Esophagus (tissue), 2 donors: Measurements from ENCODE around the gene GUCD1. TPM values are rescaled to one million over a fixed set of nuclear protein-coding genes. Genes with fewer than 3 reads are reported as not detected.
A peak's percentile ranks its signal among the peaks of the same experiment; 100 is the strongest.
"Not testable (repeated sequence)": the region's sequence is repeated elsewhere in the genome, so short reads cannot be mapped to it uniquely, and the experiment has no call there.

Source experiments
- H3K27ac ChIP-seq, 2 donors: one replicate each; pipeline ENCODE4 v1.5.1; 2013; ENCODE audit warnings: low read depth in 2 of 2, mild to moderate bottlenecking in 2 of 2, inconsistent platforms in 1 of 2, low read length in 1 of 2, moderate library complexity in 1 of 2
- H3K27me3 ChIP-seq, 2 donors: one replicate each; pipeline ENCODE4 v1.6.1; 2013; ENCODE audit warnings: low read length in 2 of 2, control low read depth in 1 of 2, mild to moderate bottlenecking in 1 of 2; ENCODE audit not compliant: insufficient read depth in 2 of 2, control insufficient read depth in 1 of 2
- H3K36me3 ChIP-seq, 2 donors: one replicate each; pipeline ENCODE4 v1.6.1; 2013; ENCODE audit warnings: low read length in 1 of 2; ENCODE audit not compliant: control insufficient read depth in 2 of 2, insufficient read depth in 2 of 2
- H3K4me1 ChIP-seq, 2 donors: one replicate each; pipeline ENCODE4 v1.6.1; 2013; ENCODE audit warnings: low read length in 1 of 2; ENCODE audit not compliant: control insufficient read depth in 2 of 2, insufficient read depth in 2 of 2
- H3K4me3 ChIP-seq, 2 donors: one replicate each; pipeline ENCODE4 v1.5.1; 2013; ENCODE audit warnings: low read length in 2 of 2, mild to moderate bottlenecking in 2 of 2, low read depth in 1 of 2, moderate library complexity in 1 of 2
- H3K9me3 ChIP-seq, 2 donors: one replicate each; pipeline ENCODE4 v1.6.1; 2013; ENCODE audit warnings: mild to moderate bottlenecking in 2 of 2, low read depth in 1 of 2, low read length in 1 of 2, moderate library complexity in 1 of 2; ENCODE audit not compliant: control insufficient read depth in 2 of 2, insufficient read depth in 1 of 2
- WGBS, 2 donors: extraction: QIAGEN DNeasy Blood & Tissue Kit; methylation state at CpG; one replicate each; pipeline ENCODE4 v1.1.7; 2013; 5-methylcytosine and 5-hydroxymethylcytosine counted together
- polyA plus RNA-seq, 2 donors: library from polyadenylated mRNA; stranded (reverse); fragments of 200-250 nt; gene quantifications; one replicate each; pipeline ENCODE4 v1.2.3, GENCODE V29; 2013
- donor health status: healthy with polysubstance abuse.
- donor health status: Bipolar disorder and iron deficiency.

The GUCD1 gene
- polyA plus RNA-seq, 2 donors = 50.4 to 62.9 TPM

GRCh38 chr22:24595863-24596262, 40.9 kb upstream of the GUCD1 start:
- Histone ChIP-seq H3K4me3 (no peak overlapping the region), H3K36me3 (no peaks in the 10 kb centered on the region), H3K27me3 (no peaks in the 10 kb centered on the region), H3K4me1 (peaks cover 0 to 23% of the 10 kb centered on the region in 2 donors), H3K9me3 (peaks cover 0 to 2% of the 10 kb centered on the region in 2 donors), H3K27ac (no peak overlapping the region)
- 93 to 94% methylated on average over 4 of the region's 4 CpGs for WGBS, 2 donors

- Histone ChIP-seq H3K4me3 (no peak overlapping the region), H3K4me1 (peaks cover 0 to 20% of the 10 kb centered on the region in 2 donors), H3K27ac (no peak overlapping the region), H3K9me3 (peaks cover 0 to 2% of the 10 kb centered on the region in 2 donors), H3K36me3 (no peaks in the 10 kb centered on the region), H3K27me3 (no peaks in the 10 kb centered on the region)
- WGBS, 2 donors = 88 to 90% methylated on average over 6 of the region's 6 CpGs
Observed at GRCh38 chr22:24595228-24595627, 40.3 kb upstream of the GUCD1 start.

- H3K36me3 ChIP-seq = no peaks in the 10 kb centered on the region
- no peak overlapping the region for H3K4me3 ChIP-seq
- WGBS, 2 donors = 52 to 56% methylated on average over 7 of the region's 7 CpGs
- H3K9me3 ChIP-seq = peaks cover 0 to 2% of the 10 kb centered on the region in 2 donors
- H3K27me3 ChIP-seq = no peaks in the 10 kb centered on the region
- peak overlapping the region in 1 of 2 donors; percentile 8 for H3K27ac ChIP-seq
- peaks cover 0 to 20% of the 10 kb centered on the region in 2 donors for H3K4me1 ChIP-seq
Observed at GRCh38 chr22:24594569-24595120, 39.7 kb upstream of the GUCD1 start.

- Histone ChIP-seq H3K9me3 (peaks cover 0 to 2% of the 10 kb centered on the region in 2 donors), H3K4me3 (no peak overlapping the region), H3K4me1 (peaks cover 0 to 17% of the 10 kb centered on the region in 2 donors), H3K27ac (peak overlapping the region in 1 of 2 donors; percentile 44), H3K36me3 (no peaks in the 10 kb centered on the region), H3K27me3 (no peaks in the 10 kb centered on the region)
- WGBS, 2 donors = 55 to 57% methylated on average over 16 of the region's 16 CpGs
Observed at GRCh38 chr22:24593836-24594568, 39.1 kb upstream of the GUCD1 start.

GRCh38 chr22:24593559-24593835, 38.6 kb upstream of the GUCD1 start:
- H3K4me3 ChIP-seq, H3K27me3 ChIP-seq: not testable (repeated sequence)

GRCh38 chr22:24592851-24593558, 38.1 kb upstream of the GUCD1 start, which contains the start of gene LRRC75B:
TSS of gene LRRC75B (minus strand) at chr22:24593073. CDS start at chr22:24593039, 34 bp downstream.
- Histone ChIP-seq H3K9me3 (peaks cover 0 to 2% of the 10 kb centered on the region in 2 donors), H3K4me3 (peak within 1 kb of the TSS; percentile 62 to 71), H3K27ac (peak within 1 kb of the TSS; percentile 65 to 72), H3K36me3 (peaks cover 0 to 1% of the 10 kb centered on the region in 2 donors), H3K4me1 (peaks cover 0 to 17% of the 10 kb centered on the region in 2 donors), H3K27me3 (no peaks in the 10 kb centered on the region)
- WGBS, 2 donors = 5% methylated on average over 69 to 72 of the region's 72 CpGs

More at GRCh38 chr22:24593559-24593835, 38.6 kb upstream of the GUCD1 start:
- peak overlapping the region; percentile 65 to 72 for H3K27ac ChIP-seq
- H3K9me3 ChIP-seq, H3K36me3 ChIP-seq: not testable (repeated sequence)
- peaks cover 0 to 17% of the 10 kb centered on the region in 2 donors for H3K4me1 ChIP-seq
- WGBS, 2 donors = 80 to 87% methylated on average over 10 of the region's 10 CpGs

GRCh38 chr22:24592058-24592850, 37.3 kb upstream of the GUCD1 start:
- Histone ChIP-seq H3K36me3 (peaks cover 0 to 7% of the 10 kb centered on the region in 2 donors), H3K4me3 (peak overlapping the region; percentile 62 to 71), H3K27me3 (no peaks in the 10 kb centered on the region), H3K4me1 (peaks cover 0 to 17% of the 10 kb centered on the region in 2 donors), H3K9me3 (peaks cover 0 to 2% of the 10 kb centered on the region in 2 donors), H3K27ac (peak overlapping the region; percentile 46 to 72)
- 9 to 11% methylated on average over 31 to 33 of the region's 33 CpGs for WGBS, 2 donors

- no peak overlapping the region for H3K27ac ChIP-seq
- H3K4me1 ChIP-seq = peaks cover 0 to 17% of the 10 kb centered on the region in 2 donors
- WGBS, 2 donors = 91 to 93% methylated on average over 6 of the region's 6 CpGs
Observed at GRCh38 chr22:24591286-24591830, 36.4 kb upstream of the GUCD1 start.

More at GRCh38 chr22:24591286-24591830, 36.4 kb upstream of the GUCD1 start:
- H3K27me3 ChIP-seq = no peaks in the 10 kb centered on the region
- H3K9me3 ChIP-seq = peaks cover 0 to 2% of the 10 kb centered on the region in 2 donors
- peaks cover 0 to 9% of the 10 kb centered on the region in 2 donors for H3K36me3 ChIP-seq
- H3K4me3 ChIP-seq = no peak overlapping the region
